Measurements from ENCODE around the gene FBXL17.

DNA sequence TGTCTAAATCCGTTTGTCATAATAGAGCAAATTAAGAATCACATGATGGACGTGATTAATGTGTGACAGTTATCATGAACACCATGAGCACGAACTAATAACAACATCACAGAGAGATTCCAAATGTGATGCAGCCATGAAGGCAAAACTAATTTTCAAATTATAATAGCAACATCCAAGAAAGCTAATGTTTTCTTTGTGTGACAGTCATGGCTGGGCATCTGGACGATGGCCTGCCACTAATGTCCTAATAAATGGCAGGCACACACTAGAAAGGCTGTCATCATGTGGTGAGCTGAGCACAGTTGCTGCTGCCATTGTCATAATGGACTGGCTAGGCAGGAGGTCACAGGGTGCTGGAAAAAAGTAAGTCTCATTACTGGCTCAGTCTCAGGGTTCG lies 431.1 kb downstream of the FBXL17 start:
- TF ChIP-seq, protein P1, sequence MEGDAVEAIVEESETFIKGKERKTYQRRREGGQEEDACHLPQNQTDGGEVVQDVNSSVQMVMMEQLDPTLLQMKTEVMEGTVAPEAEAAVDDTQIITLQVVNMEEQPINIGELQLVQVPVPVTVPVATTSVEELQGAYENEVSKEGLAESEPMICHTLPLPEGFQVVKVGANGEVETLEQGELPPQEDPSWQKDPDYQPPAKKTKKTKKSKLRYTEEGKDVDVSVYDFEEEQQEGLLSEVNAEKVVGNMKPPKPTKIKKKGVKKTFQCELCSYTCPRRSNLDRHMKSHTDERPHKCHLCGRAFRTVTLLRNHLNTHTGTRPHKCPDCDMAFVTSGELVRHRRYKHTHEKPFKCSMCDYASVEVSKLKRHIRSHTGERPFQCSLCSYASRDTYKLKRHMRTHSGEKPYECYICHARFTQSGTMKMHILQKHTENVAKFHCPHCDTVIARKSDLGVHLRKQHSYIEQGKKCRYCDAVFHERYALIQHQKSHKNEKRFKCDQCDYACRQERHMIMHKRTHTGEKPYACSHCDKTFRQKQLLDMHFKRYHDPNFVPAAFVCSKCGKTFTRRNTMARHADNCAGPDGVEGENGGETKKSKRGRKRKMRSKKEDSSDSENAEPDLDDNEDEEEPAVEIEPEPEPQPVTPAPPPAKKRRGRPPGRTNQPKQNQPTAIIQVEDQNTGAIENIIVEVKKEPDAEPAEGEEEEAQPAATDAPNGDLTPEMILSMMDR (conservative IDR thresholded peaks at IDR 0.05; ENCODE audit: low read length): no peak
- no peak for TF ChIP-seq EZH2phosphoT487 (IDR thresholded peaks at IDR 0.05; ENCODE audit: borderline replicate concordance)
